ENCODE data around the gene EBF3. TPM values are rescaled to one million over a fixed set of nuclear protein-coding genes. Genes with fewer than 3 reads are reported as not detected.

Gene EBF3
- total RNA-seq, 3 donors from 2014 or later: 0.23 to 2.8 (median 0.89) TPM

DNA sequence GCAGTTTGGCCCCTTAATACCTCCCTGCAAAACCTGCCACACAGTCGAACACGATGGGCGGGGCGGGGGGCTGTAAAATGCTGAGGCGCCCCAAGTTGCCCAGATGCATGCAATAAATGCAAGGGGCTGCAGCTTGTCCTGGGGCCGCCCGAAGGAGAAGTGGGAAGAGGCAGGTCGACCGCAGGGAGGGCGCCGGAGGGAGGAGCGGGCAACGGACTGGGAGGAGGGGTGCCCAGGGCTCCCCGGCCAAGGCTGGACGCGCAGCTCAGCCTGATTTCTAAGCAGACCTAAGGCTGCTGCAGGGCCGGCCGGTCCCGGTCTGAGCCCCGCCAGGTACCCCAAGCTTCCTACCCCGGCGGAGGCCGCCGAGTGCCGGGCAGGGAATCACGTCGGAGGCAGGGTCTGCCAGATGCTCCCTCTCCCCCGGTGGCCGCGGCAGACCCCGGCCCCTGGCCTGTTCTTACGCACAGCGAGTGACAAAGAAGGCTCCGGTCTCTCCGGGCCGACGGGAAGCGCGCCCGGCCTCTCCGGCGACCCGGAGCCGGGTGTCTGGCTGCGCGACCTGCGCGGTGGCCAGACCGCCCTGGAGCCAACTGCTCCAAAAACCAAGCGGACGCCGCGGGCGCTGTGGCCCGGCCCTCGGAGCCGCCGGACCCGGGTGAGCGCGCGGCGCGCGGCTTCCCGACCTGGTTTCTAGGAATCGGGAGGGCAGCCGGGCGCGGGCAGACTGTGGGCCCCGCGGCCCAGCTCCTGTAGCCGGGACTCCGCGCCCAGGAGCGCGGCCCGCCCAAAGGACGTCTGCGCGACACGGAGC lies 744 bp upstream of the EBF3 start:
- ATAC-seq: no peak
- TF ChIP-seq, protein P1, sequence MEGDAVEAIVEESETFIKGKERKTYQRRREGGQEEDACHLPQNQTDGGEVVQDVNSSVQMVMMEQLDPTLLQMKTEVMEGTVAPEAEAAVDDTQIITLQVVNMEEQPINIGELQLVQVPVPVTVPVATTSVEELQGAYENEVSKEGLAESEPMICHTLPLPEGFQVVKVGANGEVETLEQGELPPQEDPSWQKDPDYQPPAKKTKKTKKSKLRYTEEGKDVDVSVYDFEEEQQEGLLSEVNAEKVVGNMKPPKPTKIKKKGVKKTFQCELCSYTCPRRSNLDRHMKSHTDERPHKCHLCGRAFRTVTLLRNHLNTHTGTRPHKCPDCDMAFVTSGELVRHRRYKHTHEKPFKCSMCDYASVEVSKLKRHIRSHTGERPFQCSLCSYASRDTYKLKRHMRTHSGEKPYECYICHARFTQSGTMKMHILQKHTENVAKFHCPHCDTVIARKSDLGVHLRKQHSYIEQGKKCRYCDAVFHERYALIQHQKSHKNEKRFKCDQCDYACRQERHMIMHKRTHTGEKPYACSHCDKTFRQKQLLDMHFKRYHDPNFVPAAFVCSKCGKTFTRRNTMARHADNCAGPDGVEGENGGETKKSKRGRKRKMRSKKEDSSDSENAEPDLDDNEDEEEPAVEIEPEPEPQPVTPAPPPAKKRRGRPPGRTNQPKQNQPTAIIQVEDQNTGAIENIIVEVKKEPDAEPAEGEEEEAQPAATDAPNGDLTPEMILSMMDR (IDR thresholded peaks at IDR 0.05): no peak
- Histone ChIP-seq H3K4me1 (ENCODE audit: low read depth) (peaks cover 26% of the 10 kb centered on the region), H3K9me3 (no peaks in the 10 kb centered on the region), H3K36me3 (ENCODE audit: low read depth) (no peaks in the 10 kb centered on the region), H3K4me3 (no peak overlapping the region)
- no peak for DNase-seq
- intact Hi-C loops (cut with DNase I, micrococcal nuclease): no loop called here

DNA sequence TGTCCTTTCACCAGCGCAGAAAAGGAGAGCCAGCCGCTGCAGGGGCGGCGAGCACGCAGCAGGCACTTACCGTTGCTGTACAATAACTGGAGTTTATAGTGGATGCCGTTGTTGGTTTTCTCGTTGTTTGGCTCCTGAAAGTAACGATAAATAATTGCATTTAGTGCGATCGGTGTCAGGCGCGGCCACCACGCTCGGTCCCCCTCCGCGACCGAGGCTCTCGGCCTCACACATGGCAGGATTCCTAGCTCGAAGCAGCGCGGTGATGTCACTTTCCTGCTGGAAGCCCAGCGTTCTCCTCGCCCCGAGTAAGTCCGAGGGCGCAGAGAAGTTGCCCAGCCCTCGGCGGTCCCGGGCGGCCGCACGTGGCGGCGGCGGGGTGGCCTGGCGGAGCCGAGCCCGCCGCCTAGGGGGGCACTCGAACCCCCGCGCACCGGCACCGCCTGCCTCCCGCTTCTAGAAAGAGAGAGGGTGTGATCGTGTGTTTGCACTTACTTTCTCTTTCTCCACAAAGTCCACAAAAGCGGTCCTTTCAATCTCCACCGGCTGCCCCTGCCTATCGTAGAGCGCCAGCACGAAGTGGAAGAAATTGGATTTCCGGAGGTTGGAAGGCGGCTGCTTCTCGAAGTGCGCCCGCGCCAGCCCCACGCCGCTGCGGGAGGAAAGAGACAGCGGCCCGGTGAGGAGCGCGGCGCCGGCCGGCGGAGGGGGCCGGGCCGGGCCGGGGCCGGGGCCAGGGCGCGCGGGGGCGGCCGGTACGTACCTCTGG lies 1.0 kb downstream of the EBF3 start:
- ATAC-seq: no peak
- intact Hi-C loops (cut with DNase I, micrococcal nuclease): no loop called here

DNA sequence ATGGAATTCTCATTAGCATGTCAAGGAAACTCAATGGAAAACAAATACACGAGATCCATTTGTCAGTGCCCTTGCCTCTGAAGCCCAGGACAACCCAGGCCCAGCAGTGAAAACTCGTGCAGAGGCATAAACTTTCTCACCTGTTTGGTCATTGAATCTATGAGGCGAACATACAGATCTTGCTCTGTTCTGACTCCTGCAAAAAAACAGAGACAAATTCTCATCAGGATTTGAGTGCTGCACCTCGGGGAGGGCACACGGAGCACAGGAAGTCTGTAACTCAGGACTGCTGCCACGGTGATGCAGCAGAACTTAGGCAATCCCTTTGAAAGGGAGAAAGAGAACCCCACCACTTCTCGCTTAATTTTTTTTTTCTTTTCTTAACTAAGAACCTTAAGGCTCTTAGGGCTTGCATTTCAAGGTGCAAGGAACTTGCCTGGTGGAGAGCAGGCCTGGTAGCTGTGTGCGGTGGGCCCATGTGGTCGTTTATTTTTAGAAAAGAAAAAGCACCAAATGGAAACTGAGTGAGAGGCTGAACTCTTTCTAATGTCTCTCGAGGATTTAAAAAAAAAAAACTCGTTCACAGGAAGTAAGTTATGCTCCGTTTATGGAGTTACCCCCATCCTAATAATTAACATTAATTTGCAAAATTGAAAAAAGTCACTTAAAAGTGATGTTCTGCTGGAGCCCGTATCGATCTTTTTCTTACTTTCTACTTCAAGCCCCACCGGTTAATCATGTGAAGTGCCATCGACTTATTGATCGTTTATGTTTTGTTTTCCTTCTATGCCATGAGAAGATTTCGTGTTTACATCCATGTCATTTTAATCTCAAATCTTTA lies 1.8 kb downstream of the EBF3 start:
- intact Hi-C loops (cut with DNase I, micrococcal nuclease): no loop called here
- Histone ChIP-seq H3K9me3 (no peaks in the 10 kb centered on the region), H3K4me1 (ENCODE audit: low read depth) (peaks cover 27% of the 10 kb centered on the region), H3K4me3 (no peak overlapping the region), H3K36me3 (ENCODE audit: low read depth) (no peaks in the 10 kb centered on the region)
- TF ChIP-seq, protein P1 (IDR thresholded peaks at IDR 0.05): no peak
- no peak for ATAC-seq
- no peak for DNase-seq

More for the DNA sequence above, 1.0 kb downstream of the EBF3 start:
- no peak overlapping the region for H3K4me3 ChIP-seq
- H3K9me3 ChIP-seq: no peaks in the 10 kb centered on the region
- TF ChIP-seq, protein P1 (IDR thresholded peaks at IDR 0.05): no peak
- H3K36me3 ChIP-seq (ENCODE audit: low read depth): no peaks in the 10 kb centered on the region
- no peak for DNase-seq
- H3K4me1 ChIP-seq (ENCODE audit: low read depth): peaks cover 27% of the 10 kb centered on the region

DNA sequence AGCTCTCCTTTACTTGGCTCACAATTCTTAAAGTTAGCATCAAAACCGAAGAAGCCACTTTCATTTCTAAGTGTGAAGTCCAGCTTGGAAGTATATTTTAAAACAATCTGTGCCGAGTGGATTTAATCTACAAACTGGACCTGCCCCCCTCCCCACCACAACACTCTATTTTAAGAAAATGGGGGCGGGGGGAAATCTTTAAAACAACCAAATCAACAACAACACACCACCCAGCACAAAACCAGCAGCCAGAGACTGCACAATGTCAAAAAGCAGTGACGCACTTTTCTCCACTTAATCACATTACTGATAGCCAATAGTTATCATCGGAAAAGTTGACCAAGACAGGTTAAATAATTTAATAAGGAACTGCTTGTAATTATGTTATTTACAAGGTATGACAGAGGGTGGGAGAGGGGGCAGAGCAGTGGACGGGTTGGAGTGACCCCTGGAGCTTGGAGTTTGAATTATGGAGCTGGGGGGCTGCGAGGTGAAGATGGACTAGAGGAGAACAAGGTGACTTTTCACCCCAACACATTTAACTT lies 2.8 kb downstream of the EBF3 start:
- intact Hi-C loops (cut with DNase I, micrococcal nuclease): no loop called here

More for the DNA sequence above, 2.8 kb downstream of the EBF3 start:
- no peak for DNase-seq
- Histone ChIP-seq H3K9me3 (no peaks in the 10 kb centered on the region), H3K36me3 (ENCODE audit: low read depth) (no peaks in the 10 kb centered on the region), H3K4me1 (ENCODE audit: low read depth) (peaks cover 27% of the 10 kb centered on the region), H3K4me3 (no peak overlapping the region)
- no peak for ATAC-seq
- TF ChIP-seq, protein P1 (IDR thresholded peaks at IDR 0.05): no peak

Data from mucosa of descending colon (tissue), 3 donors.